GM12873 (cell line): ENCODE data around the gene KRT16.
"Not testable (repeated sequence)": the region's sequence is repeated elsewhere in the genome, so short reads cannot be mapped to it uniquely, and the experiment has no call there.

Experiments used
- CTCF ChIP-seq: IDR thresholded peaks from 2 replicates; pipeline ENCODE4 v1.5.1; 2012; ENCODE audit warnings: low read depth, mild to moderate bottlenecking, moderate library complexity, low read length, control low read depth; ENCODE audit not compliant: insufficient read depth; ENCODE audit errors: missing control alignments

KRT16 gene

GRCh38 chr17:41612376-41613160, at the start of gene KRT16:
KRT16 (minus strand) TSS chr17:41612767; CDS start chr17:41612688, 79 bp downstream.
- TF ChIP-seq CTCF = not testable (repeated sequence)

- no peak for TF ChIP-seq CTCF
Observed at GRCh38 chr17:41660221-41660711, 47.7 kb upstream of the KRT16 start.

GRCh38 chr17:41659427-41660212, 47.1 kb upstream of the KRT16 start:
- no peak for TF ChIP-seq CTCF

- TF ChIP-seq CTCF = no peak
Observed at GRCh38 chr17:41658846-41659245, 46.3 kb upstream of the KRT16 start.

GRCh38 chr17:41657936-41658335, 45.4 kb upstream of the KRT16 start:
- TF ChIP-seq CTCF = no peak

GRCh38 chr17:41657176-41657754, 44.7 kb upstream of the KRT16 start:
- TF ChIP-seq CTCF = no peak
